ENCODE results near the gene KIFC3. TPM values are rescaled to one million over a fixed set of nuclear protein-coding genes. Genes with fewer than 3 reads are reported as not detected.
"Not testable (repeated sequence)": the region's sequence is repeated elsewhere in the genome, so short reads cannot be mapped to it uniquely, and the experiment has no call there.

Gene KIFC3
- total and polyA plus RNA-seq, 2 of the 8 experiments (the other 6 are each of a cell fraction or from before 2014, with no cell fraction given), result 2.1 to 7.1 TPM

DNA sequence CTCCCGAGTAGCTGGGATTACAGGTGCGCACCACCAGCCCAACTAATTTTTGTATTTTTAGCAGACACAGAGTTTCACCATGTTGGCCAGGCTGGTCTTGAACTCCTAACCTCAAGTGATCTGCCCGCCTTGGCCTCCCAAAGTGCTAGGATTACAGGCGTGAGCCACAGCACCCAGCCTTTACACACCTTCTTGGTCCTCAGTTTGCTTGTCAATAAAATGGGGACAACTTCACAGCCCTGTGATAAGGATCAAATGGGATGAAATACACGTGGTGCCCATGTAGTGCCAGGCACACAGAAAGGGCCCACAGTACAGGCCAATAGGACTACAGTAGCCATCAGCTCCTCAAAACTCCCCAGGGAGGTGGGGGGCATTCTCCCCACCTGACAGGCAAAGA is 6.3 kb downstream of the KIFC3 start:
- not testable (repeated sequence) for H3K23me2 ChIP-seq (ENCODE audit: low read depth, low read length); H3K27ac ChIP-seq (ENCODE audit: low read depth, low read length); H4K5ac ChIP-seq (ENCODE audit: insufficient read length, low read depth, low read length); H2AK5ac ChIP-seq (ENCODE audit: low read depth, low read length); H3K36me3 ChIP-seq (ENCODE audit: control insufficient read depth in 2 of 4, insufficient read depth in 4 of 4, low read length in 3 of 4); H4K91ac ChIP-seq (replicated peaks; ENCODE audit: insufficient read length, low read length); H3K4me3 ChIP-seq (ENCODE audit: extremely low read depth in 1 of 4, insufficient read depth in 2 of 4, low read depth in 3 of 4, low read length in 4 of 4); H3K23ac ChIP-seq (ENCODE audit: insufficient read length); H3K4ac ChIP-seq (replicated peaks; ENCODE audit: insufficient read length, low read depth, low read length); H3K14ac ChIP-seq (ENCODE audit: insufficient read length); H2AFZ ChIP-seq (ENCODE audit: low read length); H3K79me1 ChIP-seq (ENCODE audit: low read depth, low read length); H2BK120ac ChIP-seq (replicated peaks; ENCODE audit: low read depth, low read length); H3K56ac ChIP-seq (replicated peaks; ENCODE audit: insufficient read length, low read depth, low read length); FAIRE-seq; H3K4me2 ChIP-seq (ENCODE audit: insufficient read depth in 1 of 2, low read depth in 2 of 2, low read length in 2 of 2); H3K79me2 ChIP-seq (ENCODE audit: control insufficient read depth in 1 of 2, insufficient read depth in 2 of 2, low read length in 2 of 2); DNase-seq (ENCODE audit: low read depth in 1 of 2, low spot score in 2 of 2); H2BK15ac ChIP-seq (ENCODE audit: low read length); H2BK5ac ChIP-seq (ENCODE audit: low read depth, low read length); H3K9me3 ChIP-seq (ENCODE audit: insufficient read depth in 2 of 2, low read depth in 1 of 2, low read length in 1 of 2); H3K18ac ChIP-seq (ENCODE audit: extremely low read depth, low read length); H4K8ac ChIP-seq (ENCODE audit: extremely low read depth, insufficient read depth, low read length); H2BK12ac ChIP-seq (ENCODE audit: low read depth, low read length); H2BK20ac ChIP-seq (ENCODE audit: low read length); H4K20me1 ChIP-seq (replicated peaks in 1 of 2; ENCODE audit: control insufficient read depth in 1 of 2, insufficient read depth in 2 of 2, low read length in 2 of 2); H3K9ac ChIP-seq (replicated peaks in 1 of 4; ENCODE audit: extremely low read depth in 1 of 4, low read depth in 3 of 4, low read length in 3 of 4)
- 86% methylated on average over 5 of the region's 5 CpGs; no CpG with 5 or more reads in 1 of the 2 experiments for WGBS, 2 experiments (ENCODE audit: extremely low coverage in 1 of 2, insufficient coverage in 1 of 2, insufficient read length in 1 of 2, insufficient replicate concordance in 2 of 2, low coverage in 1 of 2, low lambda C conversion rate in 2 of 2, missing lambda C conversion rate in 1 of 2)
- ChIA-PET POLR2A (ENCODE audit: partially characterized antibody) (interaction anchor here (1.1 kb wide), 1 partner anchor 8 kb away, joined by 4 read pairs; no protein-coding TSS in a partner anchor), CTCF (ENCODE audit: partially characterized antibody) (interaction anchor here (0.6 to 15.2 kb wide), 23 partner anchors 9 to 220 kb away, joined by 3 to 279 read pairs (median 8); no protein-coding TSS in a partner anchor)
- Histone ChIP-seq H3K4me1 (replicated peaks in 1 of 4; ENCODE audit: control insufficient read depth in 3 of 4, insufficient read depth in 4 of 4, low read length in 3 of 4) (peaks cover 0 to 32% (median 17%) of the 10 kb centered on the region in 4 experiments; a peak in 6 of 7 replicates), H3K27me3 (replicated peaks in 1 of 4; ENCODE audit: control insufficient read depth in 3 of 4, extremely low read depth in 1 of 4, insufficient read depth in 3 of 4, low read length in 3 of 4) (peaks cover 0 to 21% (median 16%) of the 10 kb centered on the region in 4 experiments; a peak in 6 of 7 replicates)
